Measurements from ENCODE around the gene RIPK3.

- no peak for TF ChIP-seq CTCF (IDR thresholded peaks at IDR 0.05)
- no peak for TF ChIP-seq MYC (IDR thresholded peaks at IDR 0.05; ENCODE audit: borderline replicate concordance, low read length)
- no peak for TF ChIP-seq POLR2AphosphoS2 (conservative IDR thresholded peaks at IDR 0.05; ENCODE audit: low read length)
- TF ChIP-seq HDAC2 (IDR thresholded peaks at IDR 0.05), result no peak
- TF ChIP-seq HOXB5 (CRISPR knock-in tag; IDR thresholded peaks at IDR 0.05), result no peak
- no peak for TF ChIP-seq SMC3 (IDR thresholded peaks at IDR 0.05)
- no peak for TF ChIP-seq BHLHE40 (IDR thresholded peaks at IDR 0.05; ENCODE audit: low read depth, low read length)
- TF ChIP-seq, protein P1, sequence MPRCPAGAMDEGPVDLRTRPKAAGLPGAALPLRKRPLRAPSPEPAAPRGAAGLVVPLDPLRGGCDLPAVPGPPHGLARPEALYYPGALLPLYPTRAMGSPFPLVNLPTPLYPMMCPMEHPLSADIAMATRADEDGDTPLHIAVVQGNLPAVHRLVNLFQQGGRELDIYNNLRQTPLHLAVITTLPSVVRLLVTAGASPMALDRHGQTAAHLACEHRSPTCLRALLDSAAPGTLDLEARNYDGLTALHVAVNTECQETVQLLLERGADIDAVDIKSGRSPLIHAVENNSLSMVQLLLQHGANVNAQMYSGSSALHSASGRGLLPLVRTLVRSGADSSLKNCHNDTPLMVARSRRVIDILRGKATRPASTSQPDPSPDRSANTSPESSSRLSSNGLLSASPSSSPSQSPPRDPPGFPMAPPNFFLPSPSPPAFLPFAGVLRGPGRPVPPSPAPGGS (IDR thresholded peaks at IDR 0.05), result no peak
Observed at GRCh38 chr14:24349742-24350141, 10.0 kb upstream of the RIPK3 start.
